A549 (cell line): Measurements from ENCODE around the gene IQGAP2.

Experiments used
- FOSL2 ChIP-seq, 2 experiments: fragments of 450-650 bp in 1 of 2; fragments of >200 bp in 1 of 2; sonication (Bioruptor Twin) in 1 of 2; formaldehyde crosslinking; IDR thresholded peaks; 2 replicates each; pipeline versions ENCODE4 v1.5.0 to v1.6.1; 2016 to 2020; ENCODE audit warnings: mild to moderate bottlenecking in 1 of 2, moderate library complexity in 1 of 2
- HOXA7 ChIP-seq: fragments of 250-450 bp; sonication (Bioruptor Pico); IDR thresholded peaks from 2 replicates; pipeline ENCODE4 v1.5.0; 2020; ENCODE audit warnings: mild to moderate bottlenecking, moderate library complexity
- JUN ChIP-seq, 2 experiments: fragments of >200 bp; sonication (Bioruptor Twin); formaldehyde crosslinking; IDR thresholded peaks; 2 replicates in 1 of 2; 3 replicates in 1 of 2; pipeline ENCODE4 v1.6.1; 2016 to 2017
- MAX ChIP-seq: IDR thresholded peaks from 2 replicates; pipeline ENCODE4 v1.6.1; 2012
- POLR2A ChIP-seq: IDR thresholded peaks from 2 replicates; pipeline ENCODE4 v1.6.1; 2012; ENCODE audit warnings: mild to moderate bottlenecking, low read length
- POLR2AphosphoS2 ChIP-seq: conservative IDR thresholded peaks from 2 replicates; pipeline ENCODE4 v1.6.1; 2012; ENCODE audit warnings: low read length, improper control_type of control experiment, inconsistent platforms
- RAD21 ChIP-seq, 2 experiments: fragments of >200 bp in 1 of 2; sonication (Bioruptor Twin) in 1 of 2; formaldehyde crosslinking in 1 of 2; IDR thresholded peaks in 1 of 2; conservative IDR thresholded peaks in 1 of 2; 2 replicates in 1 of 2; 3 replicates in 1 of 2; pipeline ENCODE4 v1.6.1; 2012 to 2018; ENCODE audit warnings: inconsistent platforms in 1 of 2
- RNF2 ChIP-seq: fragments of 200-600 bp; sonication (generic); IDR thresholded peaks from 2 replicates; pipeline ENCODE4 v1.6.1; 2016; ENCODE audit warnings: low read depth, mild to moderate bottlenecking, antibody characterized with exemption, moderate library complexity, borderline replicate concordance
- USF2 ChIP-seq: fragments of 450-650 bp; IDR thresholded peaks from 2 replicates; pipeline ENCODE4 v1.6.1; 2014; ENCODE audit warnings: antibody characterized with exemption
- TF ChIP-seq, protein P1 (sequence below): fragments of >200 bp; sonication (Bioruptor Twin); formaldehyde crosslinking; IDR thresholded peaks from 3 replicates; pipeline ENCODE4 v1.5.1; 2016

GRCh38 chr5:76527685-76528161, 124.6 kb downstream of the IQGAP2 start:
- TF ChIP-seq USF2: no peak
- no peak for TF ChIP-seq MAX
- TF ChIP-seq, protein P1, sequence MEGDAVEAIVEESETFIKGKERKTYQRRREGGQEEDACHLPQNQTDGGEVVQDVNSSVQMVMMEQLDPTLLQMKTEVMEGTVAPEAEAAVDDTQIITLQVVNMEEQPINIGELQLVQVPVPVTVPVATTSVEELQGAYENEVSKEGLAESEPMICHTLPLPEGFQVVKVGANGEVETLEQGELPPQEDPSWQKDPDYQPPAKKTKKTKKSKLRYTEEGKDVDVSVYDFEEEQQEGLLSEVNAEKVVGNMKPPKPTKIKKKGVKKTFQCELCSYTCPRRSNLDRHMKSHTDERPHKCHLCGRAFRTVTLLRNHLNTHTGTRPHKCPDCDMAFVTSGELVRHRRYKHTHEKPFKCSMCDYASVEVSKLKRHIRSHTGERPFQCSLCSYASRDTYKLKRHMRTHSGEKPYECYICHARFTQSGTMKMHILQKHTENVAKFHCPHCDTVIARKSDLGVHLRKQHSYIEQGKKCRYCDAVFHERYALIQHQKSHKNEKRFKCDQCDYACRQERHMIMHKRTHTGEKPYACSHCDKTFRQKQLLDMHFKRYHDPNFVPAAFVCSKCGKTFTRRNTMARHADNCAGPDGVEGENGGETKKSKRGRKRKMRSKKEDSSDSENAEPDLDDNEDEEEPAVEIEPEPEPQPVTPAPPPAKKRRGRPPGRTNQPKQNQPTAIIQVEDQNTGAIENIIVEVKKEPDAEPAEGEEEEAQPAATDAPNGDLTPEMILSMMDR: no peak
- no peak for TF ChIP-seq POLR2AphosphoS2
- TF ChIP-seq RAD21 (conservative IDR thresholded peaks at IDR 0.05 in 1 of 2, IDR thresholded peaks at IDR 0.05 in 1 of 2): no peak
- TF ChIP-seq RNF2: no peak
- no peak for TF ChIP-seq HOXA7 (CRISPR knock-in tag)
- no peak for TF ChIP-seq JUN (IDR thresholded peaks at IDR 0.05)
- TF ChIP-seq POLR2A: no peak
- no peak for TF ChIP-seq FOSL2 (IDR thresholded peaks at IDR 0.05)
- TF ChIP-seq FOSL2 (CRISPR knock-in tag; IDR thresholded peaks at IDR 0.05): no peak
